ENCODE measurements around the gene BAIAP2L2.
"Not testable (repeated sequence)": the region's sequence is repeated elsewhere in the genome, so short reads cannot be mapped to it uniquely, and the experiment has no call there.

BAIAP2L2 gene

GRCh38 chr22:38126928-38127668, 16.6 kb upstream of the BAIAP2L2 start:
- no peak for FAIRE-seq

- no peak for FAIRE-seq
These were observed 15.3 kb upstream of the BAIAP2L2 start for GRCh38 chr22:38125751-38126201.

- no peak for FAIRE-seq
These were observed 14.6 kb upstream of the BAIAP2L2 start for GRCh38 chr22:38125038-38125610.

GRCh38 chr22:38124236-38124974, 13.9 kb upstream of the BAIAP2L2 start:
- FAIRE-seq, result no peak

- FAIRE-seq, result no peak
These were observed 12.1 kb upstream of the BAIAP2L2 start for GRCh38 chr22:38122616-38123015.

GRCh38 chr22:38120359-38121110, 10.1 kb upstream of the BAIAP2L2 start:
- FAIRE-seq, result no peak

GRCh38 chr22:38118747-38119146, 8.3 kb upstream of the BAIAP2L2 start:
- not testable (repeated sequence) for FAIRE-seq

- FAIRE-seq, result no peak
These were observed 7.7 kb upstream of the BAIAP2L2 start for GRCh38 chr22:38118182-38118581.

GRCh38 chr22:38117556-38117955, 7.1 kb upstream of the BAIAP2L2 start:
- not testable (repeated sequence) for FAIRE-seq

- no peak for FAIRE-seq
These were observed 5.1 kb upstream of the BAIAP2L2 start for GRCh38 chr22:38115423-38116205.

- FAIRE-seq, result no peak
These were observed 4.3 kb upstream of the BAIAP2L2 start for GRCh38 chr22:38114484-38115398.

GRCh38 chr22:38112381-38112780, 1.9 kb upstream of the BAIAP2L2 start:
- FAIRE-seq, result no peak

GRCh38 chr22:38111925-38112355, 1.5 kb upstream of the BAIAP2L2 start:
- no peak for FAIRE-seq

- no peak for FAIRE-seq
These were observed 674 bp upstream of the BAIAP2L2 start for GRCh38 chr22:38110863-38111852.

- no peak for FAIRE-seq
These were observed 998 bp downstream of the BAIAP2L2 start for GRCh38 chr22:38109371-38110001.

GRCh38 chr22:38108561-38109319, 1.7 kb downstream of the BAIAP2L2 start:
- no peak for FAIRE-seq

- FAIRE-seq, result no peak
These were observed 2.6 kb downstream of the BAIAP2L2 start for GRCh38 chr22:38107692-38108515.
